Fibroblast of skin of left quadriceps (primary cell): ENCODE measurements around the gene RAP1B.

Experiments
- DNase-seq, 2 experiments: peaks; one replicate each; pipeline ENCODE4 v3.0.0-alpha.2; 2013; ENCODE audit warnings: low read depth in 2 of 2

RAP1B gene

GRCh38 chr12:68610370-68611093 lies at the start of gene RAP1B:
TSS of gene RAP1B (plus strand) at chr12:68610899. CDS start at chr12:68648725, 37,826 bp downstream.
- DNase-seq: peak; percentile 80 to 81

GRCh38 chr12:68561830-68562229 lies 48.9 kb upstream of the RAP1B start:
- DNase-seq: no peak

- DNase-seq: no peak
These were observed 46.5 kb upstream of the RAP1B start for GRCh38 chr12:68564166-68564565.

GRCh38 chr12:68565391-68565903 lies 45.3 kb upstream of the RAP1B start:
- peak; percentile 93 to 94 for DNase-seq

- DNase-seq: no peak
These were observed 41.7 kb upstream of the RAP1B start for GRCh38 chr12:68568922-68569569.

GRCh38 chr12:68572661-68573060 lies 38.0 kb upstream of the RAP1B start:
- DNase-seq: no peak

GRCh38 chr12:68573406-68573805 lies 37.3 kb upstream of the RAP1B start:
- no peak for DNase-seq

GRCh38 chr12:68577949-68578348 lies 32.8 kb upstream of the RAP1B start:
- no peak for DNase-seq

- DNase-seq: no peak
These were observed 31.9 kb upstream of the RAP1B start for GRCh38 chr12:68578765-68579164.

GRCh38 chr12:68579254-68579653 lies 31.4 kb upstream of the RAP1B start:
- DNase-seq: no peak

- no peak for DNase-seq
These were observed 29.8 kb upstream of the RAP1B start for GRCh38 chr12:68580911-68581310.

GRCh38 chr12:68581926-68582325 lies 28.8 kb upstream of the RAP1B start:
- no peak for DNase-seq

- DNase-seq: no peak
These were observed 24.7 kb upstream of the RAP1B start for GRCh38 chr12:68585966-68586365.

- DNase-seq: no peak
These were observed 23.2 kb upstream of the RAP1B start for GRCh38 chr12:68587448-68587873.

- no peak for DNase-seq
These were observed 21.5 kb upstream of the RAP1B start for GRCh38 chr12:68589194-68589593.

- DNase-seq: no peak
These were observed 18.8 kb upstream of the RAP1B start for GRCh38 chr12:68591734-68592418.

- no peak for DNase-seq
These were observed 15.5 kb upstream of the RAP1B start for GRCh38 chr12:68595241-68595640.

GRCh38 chr12:68601767-68602166 lies 8.9 kb upstream of the RAP1B start:
- no peak for DNase-seq

- no peak for DNase-seq
These were observed 8.0 kb upstream of the RAP1B start for GRCh38 chr12:68602720-68603119.

GRCh38 chr12:68608191-68608590 lies 2.5 kb upstream of the RAP1B start:
- no peak for DNase-seq

GRCh38 chr12:68609998-68610369 lies 715 bp upstream of the RAP1B start:
- no peak for DNase-seq

GRCh38 chr12:68611094-68611805 lies 551 bp downstream of the RAP1B start:
- DNase-seq: no peak
